ENCODE data around the gene KIAA0513. TPM values are rescaled to one million over a fixed set of nuclear protein-coding genes. Genes with fewer than 3 reads are reported as not detected.
A peak's percentile ranks its signal among the peaks of the same experiment; 100 is the strongest.

The KIAA0513 gene
- total RNA-seq, 2 experiments from 2014 or later: 9.6 to 10.4 TPM

GRCh38 chr16:85045077-85045476, 17.5 kb downstream of the KIAA0513 start:
- H3K36me3 Mint-ChIP-seq (ENCODE audit: low read depth): peaks cover 2% of the 10 kb centered on the region
- no peak for ATAC-seq
- peaks cover 33% of the 10 kb centered on the region for H3K4me1 Mint-ChIP-seq
- CTCF ChIA-PET: interaction anchor here (0.6 kb wide), 2 partner anchors 62 to 298 kb away, joined by 3 read pairs; no protein-coding TSS in a partner anchor
- H3K27ac Mint-ChIP-seq: no peak overlapping the region
- H3K9me3 Mint-ChIP-seq (ENCODE audit: low read depth): no peaks in the 10 kb centered on the region
- POLR2A ChIA-PET: no interaction called here
- intact Hi-C loops (cut with DNase I, micrococcal nuclease): no loop called here
- H3K4me3 Mint-ChIP-seq: no peak overlapping the region
- no peak for DNase-seq
- H3K27me3 Mint-ChIP-seq: no peaks in the 10 kb centered on the region

- DNase-seq: no peak
- no peak for ATAC-seq
- no peaks in the 10 kb centered on the region for H3K27me3 Mint-ChIP-seq
- ChIA-PET POLR2A (no interaction called here), CTCF (interaction anchor here (0.6 to 1.7 kb wide), 5 partner anchors 10 to 157 kb away, joined by 3 to 8 read pairs (median 3); no protein-coding TSS in a partner anchor)
- no peak overlapping the region for H3K4me3 Mint-ChIP-seq
- H3K36me3 Mint-ChIP-seq (ENCODE audit: low read depth): peaks cover 2% of the 10 kb centered on the region
- H3K27ac Mint-ChIP-seq: no peak overlapping the region
- no peaks in the 10 kb centered on the region for H3K9me3 Mint-ChIP-seq (ENCODE audit: low read depth)
- intact Hi-C loops (cut with DNase I, micrococcal nuclease): no loop called here
- H3K4me1 Mint-ChIP-seq: peaks cover 38% of the 10 kb centered on the region
Observed at GRCh38 chr16:85045641-85046471, 18.3 kb downstream of the KIAA0513 start.

- Mint-ChIP-seq H3K27ac (peak overlapping the region; percentile 78), H3K9me3 (ENCODE audit: low read depth) (no peaks in the 10 kb centered on the region), H3K27me3 (no peaks in the 10 kb centered on the region), H3K4me1 (peaks cover 42% of the 10 kb centered on the region), H3K4me3 (no peak overlapping the region), H3K36me3 (ENCODE audit: low read depth) (peaks cover 2% of the 10 kb centered on the region)
- ATAC-seq: no peak
- DNase-seq: no peak
- intact Hi-C loops (cut with DNase I, micrococcal nuclease): no loop called here
- CTCF ChIA-PET: interaction anchor here (0.6 to 1.7 kb wide), 7 partner anchors 9 to 292 kb away, joined by 3 to 8 read pairs (median 3); partner anchors contain the start of gene KIAA0513
- POLR2A ChIA-PET: interaction anchor here (1.1 kb wide), 1 partner anchor 20 kb away, joined by 3 read pairs; no protein-coding TSS in a partner anchor
Observed at GRCh38 chr16:85046472-85046916, 18.9 kb downstream of the KIAA0513 start.

GRCh38 chr16:85046931-85047866, 19.6 kb downstream of the KIAA0513 start:
- Mint-ChIP-seq H3K36me3 (ENCODE audit: low read depth) (peaks cover 2% of the 10 kb centered on the region), H3K4me1 (peaks cover 42% of the 10 kb centered on the region), H3K27me3 (no peaks in the 10 kb centered on the region), H3K27ac (peak overlapping the region; percentile 78), H3K4me3 (peak overlapping the region; percentile 43), H3K9me3 (ENCODE audit: low read depth) (no peaks in the 10 kb centered on the region)
- POLR2A ChIA-PET: interaction anchor here (0.6 to 1.1 kb wide), 2 partner anchors 20 to 24 kb away, joined by 3 to 4 read pairs; no protein-coding TSS in a partner anchor
- ATAC-seq (peak; percentile 78), DNase-seq (peak; percentile 41)
- CTCF ChIA-PET: interaction anchor here (0.6 to 1.7 kb wide), 7 partner anchors 8 to 965 kb away, joined by 3 to 8 read pairs (median 3); partner anchors contain the start of gene KIAA0513
- intact Hi-C loops (cut with DNase I, micrococcal nuclease): no loop called here

- intact Hi-C loops (cut with DNase I, micrococcal nuclease): no loop called here
- CTCF ChIA-PET: interaction anchor here (0.7 to 1.7 kb wide), 2 partner anchors 8 to 67 kb away, joined by 3 to 8 read pairs; no protein-coding TSS in a partner anchor
- Mint-ChIP-seq H3K4me1 (peaks cover 42% of the 10 kb centered on the region), H3K4me3 (peak overlapping the region; percentile 43), H3K27ac (peak overlapping the region; percentile 78), H3K36me3 (ENCODE audit: low read depth) (peaks cover 2% of the 10 kb centered on the region), H3K9me3 (ENCODE audit: low read depth) (no peaks in the 10 kb centered on the region), H3K27me3 (no peaks in the 10 kb centered on the region)
- no peak for DNase-seq
- no peak for ATAC-seq
- POLR2A ChIA-PET: interaction anchor here (1.1 kb wide), 1 partner anchor 21 kb away, joined by 3 read pairs; no protein-coding TSS in a partner anchor
Observed at GRCh38 chr16:85047867-85048455, 20.4 kb downstream of the KIAA0513 start.

- intact Hi-C loops (cut with DNase I, micrococcal nuclease): no loop called here
- H3K27me3 Mint-ChIP-seq: no peaks in the 10 kb centered on the region
- H3K4me1 Mint-ChIP-seq: peaks cover 42% of the 10 kb centered on the region
- no peak overlapping the region for H3K27ac Mint-ChIP-seq
- no peak for DNase-seq
- H3K36me3 Mint-ChIP-seq (ENCODE audit: low read depth): peaks cover under 1% of the 10 kb centered on the region
- no peaks in the 10 kb centered on the region for H3K9me3 Mint-ChIP-seq (ENCODE audit: low read depth)
- no peak for ATAC-seq
- no peak overlapping the region for H3K4me3 Mint-ChIP-seq
- ChIA-PET POLR2A (no interaction called here), CTCF (interaction anchor here (0.5 kb wide), 1 partner anchor 43 kb away, joined by 3 read pairs; no protein-coding TSS in a partner anchor)
Observed at GRCh38 chr16:85048921-85049562, 21.4 kb downstream of the KIAA0513 start.

GRCh38 chr16:85049706-85050305, 22.2 kb downstream of the KIAA0513 start:
- ChIA-PET POLR2A (no interaction called here), CTCF (no interaction called here)
- H3K27ac Mint-ChIP-seq: no peak overlapping the region
- no peak overlapping the region for H3K4me3 Mint-ChIP-seq
- ATAC-seq (no peak), DNase-seq (no peak)
- H3K4me1 Mint-ChIP-seq: peaks cover 46% of the 10 kb centered on the region
- intact Hi-C loops (cut with DNase I, micrococcal nuclease): no loop called here
- no peaks in the 10 kb centered on the region for H3K27me3 Mint-ChIP-seq
- H3K36me3 Mint-ChIP-seq (ENCODE audit: low read depth): no peaks in the 10 kb centered on the region
- H3K9me3 Mint-ChIP-seq (ENCODE audit: low read depth): no peaks in the 10 kb centered on the region

- ChIA-PET POLR2A (interaction anchor here (0.5 to 1.2 kb wide), 5 partner anchors 22 to 558 kb away, joined by 3 to 4 read pairs (median 3); no protein-coding TSS in a partner anchor), CTCF (no interaction called here)
- Mint-ChIP-seq H3K4me3 (no peak overlapping the region), H3K4me1 (peaks cover 56% of the 10 kb centered on the region), H3K9me3 (ENCODE audit: low read depth) (no peaks in the 10 kb centered on the region), H3K27me3 (no peaks in the 10 kb centered on the region), H3K36me3 (ENCODE audit: low read depth) (no peaks in the 10 kb centered on the region), H3K27ac (no peak overlapping the region)
- intact Hi-C loops (cut with DNase I, micrococcal nuclease): no loop called here
- ATAC-seq (no peak), DNase-seq (no peak)
Observed at GRCh38 chr16:85051067-85051581, 23.5 kb downstream of the KIAA0513 start.

- H3K36me3 Mint-ChIP-seq (ENCODE audit: low read depth): no peaks in the 10 kb centered on the region
- CTCF ChIA-PET: no interaction called here
- intact Hi-C loops (cut with DNase I, micrococcal nuclease): no loop called here
- ATAC-seq (no peak), DNase-seq (no peak)
- H3K27me3 Mint-ChIP-seq: no peaks in the 10 kb centered on the region
- POLR2A ChIA-PET: interaction anchor here (0.6 kb wide), 2 partner anchors 30 to 41 kb away, joined by 3 to 4 read pairs; no protein-coding TSS in a partner anchor
- peaks cover 56% of the 10 kb centered on the region for H3K4me1 Mint-ChIP-seq
- H3K4me3 Mint-ChIP-seq: no peak overlapping the region
- H3K9me3 Mint-ChIP-seq (ENCODE audit: low read depth): no peaks in the 10 kb centered on the region
- no peak overlapping the region for H3K27ac Mint-ChIP-seq
Observed at GRCh38 chr16:85051683-85052082, 24.1 kb downstream of the KIAA0513 start.

- CTCF ChIA-PET: no interaction called here
- intact Hi-C loops (cut with DNase I, micrococcal nuclease): no loop called here
- POLR2A ChIA-PET: no interaction called here
Observed at GRCh38 chr16:85052536-85052935, 24.9 kb downstream of the KIAA0513 start.

More at GRCh38 chr16:85052536-85052935, 24.9 kb downstream of the KIAA0513 start:
- Mint-ChIP-seq H3K36me3 (ENCODE audit: low read depth) (no peaks in the 10 kb centered on the region), H3K27ac (no peak overlapping the region), H3K4me3 (no peak overlapping the region), H3K4me1 (peaks cover 56% of the 10 kb centered on the region), H3K9me3 (ENCODE audit: low read depth) (no peaks in the 10 kb centered on the region), H3K27me3 (no peaks in the 10 kb centered on the region)
- no peak for ATAC-seq
- DNase-seq: no peak

All from activated CD4-positive, alpha-beta T cell treated with anti-CD3 and anti-CD28 coated beads for 36 hours (primary cell).